Fibroblast of the aortic adventitia (primary cell): Measurements from ENCODE around the gene TRIM9. TPM values are rescaled to one million over a fixed set of nuclear protein-coding genes. Genes with fewer than 3 reads are reported as not detected.
"Not testable (repeated sequence)": the region's sequence is repeated elsewhere in the genome, so short reads cannot be mapped to it uniquely, and the experiment has no call there.

Experiments
- DNase-seq: peaks from one replicate; pipeline ENCODE4 v3.0.0-alpha.2; 2010; ENCODE audit warnings: low read depth
- H3K4me3 ChIP-seq: 2 replicates; pipeline ENCODE4 v1.5.1; 2011; ENCODE audit warnings: low read depth, mild to moderate bottlenecking, control low read depth, low read length, moderate library complexity
- total RNA-seq: library from RNA; depleted of rRNA; stranded (reverse); fragments of >200 nt; gene quantifications from 2 replicates; pipeline ENCODE4 v1.2.3, GENCODE V29; 2012; ENCODE audit warnings: low replicate concordance
- TF ChIP-seq, protein P1 (sequence below): IDR thresholded peaks from 2 replicates; pipeline ENCODE4 v1.5.1; 2011; ENCODE audit warnings: mild to moderate bottlenecking, low read length, control low read depth, inconsistent platforms; ENCODE audit not compliant: insufficient read depth

The TRIM9 gene
- total RNA-seq, 1 donor = 1.6 TPM

DNA sequence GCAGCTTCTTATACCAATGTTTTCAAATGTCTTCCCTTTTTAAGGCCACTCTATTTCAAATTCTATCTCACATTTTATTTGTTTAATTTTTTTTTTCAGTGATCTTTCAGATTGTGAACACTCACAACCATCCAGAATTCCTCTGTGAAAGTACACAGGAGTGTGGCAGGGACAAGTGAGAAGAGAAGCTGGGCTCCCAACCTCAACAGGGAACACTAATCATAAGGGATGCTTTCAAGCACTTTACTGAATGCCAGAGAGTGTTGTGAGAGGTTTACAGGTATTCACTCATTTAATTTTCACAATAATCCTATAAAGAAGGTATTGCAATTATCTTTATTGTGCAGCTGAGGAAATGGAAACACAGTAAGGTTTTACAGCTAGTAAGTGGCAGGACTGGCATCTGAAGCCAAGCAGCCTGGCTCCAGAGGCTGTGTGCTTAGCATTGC lies 90.5 kb downstream of the TRIM9 start:
- TF ChIP-seq, protein P1, sequence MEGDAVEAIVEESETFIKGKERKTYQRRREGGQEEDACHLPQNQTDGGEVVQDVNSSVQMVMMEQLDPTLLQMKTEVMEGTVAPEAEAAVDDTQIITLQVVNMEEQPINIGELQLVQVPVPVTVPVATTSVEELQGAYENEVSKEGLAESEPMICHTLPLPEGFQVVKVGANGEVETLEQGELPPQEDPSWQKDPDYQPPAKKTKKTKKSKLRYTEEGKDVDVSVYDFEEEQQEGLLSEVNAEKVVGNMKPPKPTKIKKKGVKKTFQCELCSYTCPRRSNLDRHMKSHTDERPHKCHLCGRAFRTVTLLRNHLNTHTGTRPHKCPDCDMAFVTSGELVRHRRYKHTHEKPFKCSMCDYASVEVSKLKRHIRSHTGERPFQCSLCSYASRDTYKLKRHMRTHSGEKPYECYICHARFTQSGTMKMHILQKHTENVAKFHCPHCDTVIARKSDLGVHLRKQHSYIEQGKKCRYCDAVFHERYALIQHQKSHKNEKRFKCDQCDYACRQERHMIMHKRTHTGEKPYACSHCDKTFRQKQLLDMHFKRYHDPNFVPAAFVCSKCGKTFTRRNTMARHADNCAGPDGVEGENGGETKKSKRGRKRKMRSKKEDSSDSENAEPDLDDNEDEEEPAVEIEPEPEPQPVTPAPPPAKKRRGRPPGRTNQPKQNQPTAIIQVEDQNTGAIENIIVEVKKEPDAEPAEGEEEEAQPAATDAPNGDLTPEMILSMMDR = no peak
- DNase-seq = no peak
- no peak overlapping the region for H3K4me3 ChIP-seq

DNA sequence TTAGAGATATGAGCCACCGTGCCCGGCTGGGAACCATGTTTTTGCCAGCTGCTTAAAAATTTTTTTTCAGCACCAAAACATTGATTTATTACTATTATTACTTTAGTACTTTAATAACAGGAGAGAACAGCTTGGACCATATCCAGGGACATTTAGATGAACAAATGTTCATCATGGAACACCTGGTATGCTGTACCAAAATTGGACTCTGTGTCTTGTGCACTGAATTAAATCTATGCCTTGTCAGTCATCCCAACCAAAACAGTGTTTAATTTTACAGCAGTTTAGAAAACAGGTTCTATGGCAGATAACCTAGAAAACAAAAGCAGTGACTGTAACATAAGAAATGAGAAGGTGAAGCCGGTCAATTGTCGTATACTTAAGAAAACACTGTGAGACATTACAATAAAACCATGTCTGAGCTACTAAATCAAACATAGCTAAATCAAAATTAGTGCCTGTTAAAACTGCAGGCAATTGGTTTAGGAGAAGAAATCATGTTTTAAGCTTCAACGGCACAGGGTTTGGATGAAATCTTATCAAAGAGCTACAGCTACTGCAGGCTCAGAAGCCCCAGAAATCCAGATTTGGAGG lies 92.4 kb downstream of the TRIM9 start:
- TF ChIP-seq, protein P1 = no peak
- DNase-seq = no peak
- no peak overlapping the region for H3K4me3 ChIP-seq

DNA sequence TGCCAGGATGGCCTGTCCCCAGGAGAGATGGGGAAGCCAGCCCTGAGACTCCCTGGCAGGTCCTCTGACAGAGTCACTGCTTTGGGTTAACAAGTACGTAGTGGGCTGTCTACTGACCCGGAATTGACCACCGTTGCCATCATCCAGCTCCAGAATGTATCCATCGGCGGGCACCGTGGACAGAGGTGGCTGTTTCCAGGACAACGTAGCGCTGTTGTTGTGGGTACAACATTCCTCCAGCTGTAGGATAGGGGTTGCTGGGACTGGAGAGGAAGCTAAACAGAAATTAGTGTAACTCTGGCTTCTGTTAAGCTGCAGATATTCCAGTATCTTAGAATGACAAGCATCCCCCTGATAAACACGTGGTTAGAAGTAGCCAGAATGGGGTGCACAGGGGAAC lies 94.3 kb downstream of the TRIM9 start:
- TF ChIP-seq, protein P1 = no peak
- no peak overlapping the region for H3K4me3 ChIP-seq
- no peak for DNase-seq

DNA sequence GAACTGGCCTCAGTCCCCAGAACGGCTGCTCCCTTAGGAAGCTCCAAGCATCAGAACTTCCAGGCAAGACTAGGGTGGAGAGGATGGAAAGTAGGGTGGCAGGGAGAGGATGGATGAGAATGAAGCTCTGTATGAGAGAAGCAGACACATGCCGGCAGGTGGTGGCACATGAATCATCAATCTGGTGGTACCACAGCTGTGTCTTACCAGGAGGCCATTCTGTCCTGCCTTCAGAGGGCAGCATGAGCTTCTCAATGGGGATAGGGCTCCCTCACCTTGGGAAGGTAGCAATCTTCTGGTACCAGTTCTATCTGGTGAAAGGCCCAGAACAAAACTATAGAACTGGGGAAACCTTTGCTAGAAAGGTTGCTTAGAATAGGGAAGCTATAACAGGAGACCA lies 95.2 kb downstream of the TRIM9 start:
- TF ChIP-seq, protein P1 = no peak
- no peak for DNase-seq
- no peak overlapping the region for H3K4me3 ChIP-seq

DNA sequence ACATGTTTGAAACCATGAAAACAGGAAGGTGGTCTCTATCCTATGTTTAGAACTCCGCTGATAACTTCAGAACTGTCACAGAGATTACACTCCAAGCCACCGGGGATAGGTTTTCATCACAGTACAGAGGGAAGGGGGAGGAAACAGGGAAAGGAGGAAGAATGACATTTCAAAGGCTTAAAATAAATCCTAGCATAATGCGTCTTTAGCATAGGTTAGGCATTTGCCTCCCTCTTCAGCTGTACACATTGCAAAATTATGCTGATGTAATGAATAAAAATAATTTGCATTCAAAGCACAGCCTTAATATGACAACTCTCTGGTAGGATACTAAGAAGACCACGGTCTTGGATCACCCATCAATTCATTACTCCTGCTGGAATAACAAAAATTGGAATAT lies 96.3 kb downstream of the TRIM9 start:
- DNase-seq = no peak
- no peak overlapping the region for H3K4me3 ChIP-seq
- TF ChIP-seq, protein P1 = no peak

DNA sequence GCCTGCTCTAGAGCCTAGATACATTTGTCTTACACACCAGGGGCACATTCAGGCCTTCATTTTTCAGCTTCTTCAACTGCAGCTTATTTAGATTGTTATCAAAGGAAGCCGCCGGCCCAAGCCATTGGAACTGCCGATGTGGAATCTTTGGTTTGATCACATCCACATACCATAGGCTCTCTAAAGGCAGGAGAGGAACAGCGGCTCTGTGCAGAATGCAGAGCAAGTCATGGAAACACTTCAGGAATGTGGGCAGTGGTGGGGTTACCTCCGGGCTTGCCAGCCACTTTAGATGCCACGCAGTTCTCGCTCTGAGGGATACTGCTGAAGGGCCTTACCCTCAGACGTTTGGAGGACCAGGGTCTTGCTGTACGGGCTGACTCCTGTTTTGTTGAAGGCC lies 97.2 kb downstream of the TRIM9 start:
- no peak for DNase-seq
- TF ChIP-seq, protein P1 = no peak
- no peak overlapping the region for H3K4me3 ChIP-seq

DNA sequence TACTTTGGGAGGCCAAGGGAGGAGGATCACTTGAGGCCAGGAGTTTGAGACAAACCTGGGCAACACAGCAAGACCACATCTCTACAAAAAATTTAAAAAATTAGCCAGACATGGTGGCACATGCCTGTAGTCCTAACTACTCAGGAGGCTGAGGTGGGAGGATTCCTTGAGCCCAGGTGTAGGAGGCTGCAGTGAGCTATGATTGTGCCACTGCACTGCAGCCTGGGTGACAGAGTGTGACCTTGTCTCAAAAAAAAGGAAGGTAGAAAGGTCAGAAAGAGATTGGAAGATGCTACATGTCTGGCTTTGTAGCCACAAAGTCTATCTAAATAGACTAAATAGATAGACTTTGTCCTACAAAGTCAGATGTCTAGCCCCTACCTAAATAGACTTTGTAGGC lies 100.7 kb downstream of the TRIM9 start:
- not testable (repeated sequence) for DNase-seq

More for the DNA sequence above, 100.7 kb downstream of the TRIM9 start:
- H3K4me3 ChIP-seq = not testable (repeated sequence)
